Posterior cingulate gyrus (tissue), 11 donors: ENCODE results near the gene DENND1A.

Experiments used
- DNase-seq, 10 donors: peaks; one replicate each; pipeline versions ENCODE4 v3.0.0 to v3.0.0-alpha.2; 2020 to 2021; ENCODE audit warnings: mixed read lengths in 3 of 10
- intact Hi-C: fragments of 100-400 bp; cut with DNase I; formaldehyde crosslinking; loops from one replicate; pipeline ENCODE4 v1.15.1; 2023

DENND1A gene

GRCh38 chr9:123607479-123607878 is 322.4 kb downstream of the DENND1A start:
- intact Hi-C loops: no loop called here

GRCh38 chr9:123606141-123606540 is 323.8 kb downstream of the DENND1A start:
- intact Hi-C loops: no loop called here
- DNase-seq: no peak

More at GRCh38 chr9:123607479-123607878, 322.4 kb downstream of the DENND1A start:
- DNase-seq: no peak

GRCh38 chr9:123605286-123605685 is 324.6 kb downstream of the DENND1A start:
- no peak for DNase-seq
- intact Hi-C loops: no loop called here

GRCh38 chr9:123604861-123605260 is 325.1 kb downstream of the DENND1A start:
- intact Hi-C loops: no loop called here
- DNase-seq: no peak

- intact Hi-C loops: no loop called here
- DNase-seq: no peak
These were observed 328.1 kb downstream of the DENND1A start for GRCh38 chr9:123601828-123602227.

- intact Hi-C loops: no loop called here
These were observed 330.1 kb downstream of the DENND1A start for GRCh38 chr9:123599781-123600180.

GRCh38 chr9:123597876-123598556 is 331.9 kb downstream of the DENND1A start:
- no peak for DNase-seq

More at GRCh38 chr9:123599781-123600180, 330.1 kb downstream of the DENND1A start:
- no peak for DNase-seq

GRCh38 chr9:123597048-123597447 is 332.9 kb downstream of the DENND1A start:
- intact Hi-C loops: no loop called here
- no peak for DNase-seq

More at GRCh38 chr9:123597876-123598556, 331.9 kb downstream of the DENND1A start:
- intact Hi-C loops: no loop called here

- DNase-seq: no peak
- intact Hi-C loops: no loop called here
These were observed 338.6 kb downstream of the DENND1A start for GRCh38 chr9:123591283-123591682.

GRCh38 chr9:123590499-123590898 is 339.4 kb downstream of the DENND1A start:
- intact Hi-C loops: no loop called here
- no peak for DNase-seq

- intact Hi-C loops: no loop called here
- no peak for DNase-seq
These were observed 340.3 kb downstream of the DENND1A start for GRCh38 chr9:123589361-123590239.

GRCh38 chr9:123586275-123586674 is 343.7 kb downstream of the DENND1A start:
- peak in 8 of 10 donors; percentile 31 to 84 (median 61) for DNase-seq
- intact Hi-C loops: no loop called here

- DNase-seq: no peak
- intact Hi-C loops: no loop called here
These were observed 345.4 kb downstream of the DENND1A start for GRCh38 chr9:123584202-123585176.

- no peak for DNase-seq
- intact Hi-C loops: no loop called here
These were observed 346.3 kb downstream of the DENND1A start for GRCh38 chr9:123583646-123584045.

GRCh38 chr9:123571240-123571639 is 358.7 kb downstream of the DENND1A start:
- intact Hi-C loops: no loop called here
- no peak for DNase-seq

GRCh38 chr9:123568691-123569688 is 360.9 kb downstream of the DENND1A start:
- intact Hi-C loops: no loop called here
- DNase-seq: no peak

- intact Hi-C loops: no loop called here
- DNase-seq: no peak
These were observed 362.9 kb downstream of the DENND1A start for GRCh38 chr9:123567013-123567412.

GRCh38 chr9:123564652-123565051 is 365.3 kb downstream of the DENND1A start:
- intact Hi-C loops: no loop called here
- DNase-seq: no peak

- intact Hi-C loops: no loop called here
- peak in 1 of 10 donors; percentile 33 for DNase-seq
These were observed 367.0 kb downstream of the DENND1A start for GRCh38 chr9:123562844-123563346.
